ENCODE results near the gene IRF1. TPM values are rescaled to one million over a fixed set of nuclear protein-coding genes. Genes with fewer than 3 reads are reported as not detected.

Gene IRF1
- total RNA-seq, 2 donors from 2014 or later, result 10.1 to 15.8 TPM

DNA sequence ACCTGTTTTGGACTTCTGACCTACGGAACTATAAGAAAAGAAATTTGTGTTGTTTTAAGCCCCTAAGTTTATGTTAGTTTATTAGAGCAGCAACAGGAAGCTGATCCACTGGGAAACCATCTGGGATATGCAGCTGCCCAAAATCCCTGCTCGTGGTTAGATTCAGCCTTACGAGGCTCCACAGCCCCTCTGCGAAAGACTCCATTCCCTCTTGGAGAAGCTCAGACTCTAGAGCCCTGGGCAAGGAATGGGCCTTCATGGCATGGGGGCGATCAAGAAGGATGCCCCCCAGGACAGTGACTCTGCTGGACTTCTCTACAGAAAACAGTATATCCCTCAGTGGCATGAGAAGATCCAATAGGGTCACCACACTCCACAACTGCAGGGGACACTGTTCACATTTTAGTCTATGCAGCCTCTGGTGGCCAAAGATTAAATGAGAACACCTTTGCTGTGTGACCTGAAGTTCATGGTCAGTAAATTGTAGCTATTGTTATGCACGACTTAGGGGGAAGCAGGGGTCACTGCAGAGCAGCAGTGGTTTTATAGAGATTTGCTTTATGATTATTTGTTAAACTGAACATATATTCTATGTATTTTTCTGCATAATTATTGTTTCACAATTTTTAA is 21.1 kb downstream of the IRF1 start:
- H3K4me1 ChIP-seq, result peaks cover 0 to 47% of the 10 kb centered on the region in 2 donors
- no peaks in the 10 kb centered on the region for H3K9me3 ChIP-seq
- H3K27me3 ChIP-seq, result no peaks in the 10 kb centered on the region
- TF ChIP-seq, protein P1, sequence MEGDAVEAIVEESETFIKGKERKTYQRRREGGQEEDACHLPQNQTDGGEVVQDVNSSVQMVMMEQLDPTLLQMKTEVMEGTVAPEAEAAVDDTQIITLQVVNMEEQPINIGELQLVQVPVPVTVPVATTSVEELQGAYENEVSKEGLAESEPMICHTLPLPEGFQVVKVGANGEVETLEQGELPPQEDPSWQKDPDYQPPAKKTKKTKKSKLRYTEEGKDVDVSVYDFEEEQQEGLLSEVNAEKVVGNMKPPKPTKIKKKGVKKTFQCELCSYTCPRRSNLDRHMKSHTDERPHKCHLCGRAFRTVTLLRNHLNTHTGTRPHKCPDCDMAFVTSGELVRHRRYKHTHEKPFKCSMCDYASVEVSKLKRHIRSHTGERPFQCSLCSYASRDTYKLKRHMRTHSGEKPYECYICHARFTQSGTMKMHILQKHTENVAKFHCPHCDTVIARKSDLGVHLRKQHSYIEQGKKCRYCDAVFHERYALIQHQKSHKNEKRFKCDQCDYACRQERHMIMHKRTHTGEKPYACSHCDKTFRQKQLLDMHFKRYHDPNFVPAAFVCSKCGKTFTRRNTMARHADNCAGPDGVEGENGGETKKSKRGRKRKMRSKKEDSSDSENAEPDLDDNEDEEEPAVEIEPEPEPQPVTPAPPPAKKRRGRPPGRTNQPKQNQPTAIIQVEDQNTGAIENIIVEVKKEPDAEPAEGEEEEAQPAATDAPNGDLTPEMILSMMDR (IDR thresholded peaks at IDR 0.05), result no peak
- H3K27ac ChIP-seq, result no peak overlapping the region
- H3K4me3 ChIP-seq, result no peak overlapping the region
- no peak for DNase-seq (ENCODE audit: low spot score)
- no peaks in the 10 kb centered on the region for H3K36me3 ChIP-seq

DNA sequence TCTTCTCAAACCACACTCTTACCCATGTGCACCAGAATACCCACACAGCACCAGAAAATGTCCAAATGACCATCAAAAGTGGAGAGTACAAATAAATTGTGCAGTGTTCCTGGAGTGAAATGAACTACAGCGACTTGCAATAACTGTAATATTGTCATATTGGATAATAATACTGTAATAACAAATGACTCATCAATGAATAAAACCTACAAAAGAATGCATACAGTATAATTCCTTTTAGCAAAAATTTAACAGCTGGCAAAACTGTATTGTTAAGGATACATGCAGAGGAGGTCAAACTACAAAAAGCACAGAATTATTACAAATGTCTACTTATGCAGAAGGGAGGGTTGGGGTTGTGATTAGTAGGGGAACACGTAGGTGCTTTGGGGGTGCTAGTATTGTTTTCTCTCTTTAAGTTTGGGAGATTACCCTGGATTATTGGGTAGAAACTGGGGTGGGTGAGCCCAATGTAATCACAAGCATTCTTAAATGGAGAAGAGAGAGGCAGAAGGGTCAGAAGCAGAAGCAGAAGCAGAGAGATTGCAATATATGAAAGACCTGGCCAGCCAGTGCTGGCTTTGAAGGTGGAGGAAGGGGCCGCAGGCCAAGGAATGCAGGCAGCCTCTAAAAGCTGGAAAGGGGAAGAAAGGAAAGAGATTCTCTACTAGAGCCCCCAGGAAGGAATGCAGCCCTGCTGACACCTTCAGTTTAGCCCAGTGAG is 21.8 kb downstream of the IRF1 start:
- Histone ChIP-seq H3K27me3 (no peaks in the 10 kb centered on the region), H3K9me3 (no peaks in the 10 kb centered on the region), H3K4me3 (no peak overlapping the region), H3K36me3 (no peaks in the 10 kb centered on the region), H3K27ac (no peak overlapping the region), H3K4me1 (peaks cover 0 to 53% of the 10 kb centered on the region in 2 donors)
- DNase-seq (ENCODE audit: low spot score), result no peak
- TF ChIP-seq, protein P1 (IDR thresholded peaks at IDR 0.05), result no peak

DNA sequence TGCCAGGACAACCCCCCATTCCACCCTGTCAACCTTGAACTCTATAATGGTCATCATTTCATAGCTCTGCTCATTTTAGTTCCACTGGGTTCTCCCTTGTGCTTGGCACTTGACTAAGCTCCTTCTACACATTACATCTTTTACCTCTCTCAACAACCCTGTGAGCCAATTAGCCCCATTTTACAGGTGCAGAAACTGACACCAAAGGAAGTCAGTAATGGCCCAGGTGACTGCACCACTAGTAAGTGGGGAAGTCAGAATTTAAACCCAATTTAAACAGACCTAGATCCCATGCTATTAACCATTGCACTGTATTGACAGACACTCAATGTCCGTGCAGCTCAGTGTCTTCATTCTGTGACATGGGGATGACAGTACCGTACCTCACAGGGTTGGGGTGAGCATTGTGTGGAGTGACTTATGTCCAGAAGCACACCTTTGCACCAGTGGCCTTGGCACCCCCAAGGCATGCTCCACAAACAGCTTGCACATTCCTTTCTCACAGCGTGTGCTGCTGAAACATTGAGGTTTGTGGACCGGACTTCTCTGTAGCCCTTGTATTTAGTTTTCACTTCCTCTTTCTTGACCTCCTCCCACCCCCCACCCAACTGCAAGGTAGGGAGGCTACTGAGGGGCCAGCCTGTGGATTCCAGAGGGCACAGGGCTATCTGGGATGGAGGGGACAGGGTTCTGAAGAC is 23.1 kb downstream of the IRF1 start:
- H3K27me3 ChIP-seq, result no peaks in the 10 kb centered on the region
- H3K27ac ChIP-seq, result peak overlapping the region in 1 of 2 donors; percentile 12
- H3K4me3 ChIP-seq, result no peak overlapping the region
- H3K4me1 ChIP-seq, result peaks cover 0 to 63% of the 10 kb centered on the region in 2 donors
- H3K9me3 ChIP-seq, result no peaks in the 10 kb centered on the region
- TF ChIP-seq, protein P1 (IDR thresholded peaks at IDR 0.05), result no peak
- H3K36me3 ChIP-seq, result no peaks in the 10 kb centered on the region
- no peak for DNase-seq (ENCODE audit: low spot score)

DNA sequence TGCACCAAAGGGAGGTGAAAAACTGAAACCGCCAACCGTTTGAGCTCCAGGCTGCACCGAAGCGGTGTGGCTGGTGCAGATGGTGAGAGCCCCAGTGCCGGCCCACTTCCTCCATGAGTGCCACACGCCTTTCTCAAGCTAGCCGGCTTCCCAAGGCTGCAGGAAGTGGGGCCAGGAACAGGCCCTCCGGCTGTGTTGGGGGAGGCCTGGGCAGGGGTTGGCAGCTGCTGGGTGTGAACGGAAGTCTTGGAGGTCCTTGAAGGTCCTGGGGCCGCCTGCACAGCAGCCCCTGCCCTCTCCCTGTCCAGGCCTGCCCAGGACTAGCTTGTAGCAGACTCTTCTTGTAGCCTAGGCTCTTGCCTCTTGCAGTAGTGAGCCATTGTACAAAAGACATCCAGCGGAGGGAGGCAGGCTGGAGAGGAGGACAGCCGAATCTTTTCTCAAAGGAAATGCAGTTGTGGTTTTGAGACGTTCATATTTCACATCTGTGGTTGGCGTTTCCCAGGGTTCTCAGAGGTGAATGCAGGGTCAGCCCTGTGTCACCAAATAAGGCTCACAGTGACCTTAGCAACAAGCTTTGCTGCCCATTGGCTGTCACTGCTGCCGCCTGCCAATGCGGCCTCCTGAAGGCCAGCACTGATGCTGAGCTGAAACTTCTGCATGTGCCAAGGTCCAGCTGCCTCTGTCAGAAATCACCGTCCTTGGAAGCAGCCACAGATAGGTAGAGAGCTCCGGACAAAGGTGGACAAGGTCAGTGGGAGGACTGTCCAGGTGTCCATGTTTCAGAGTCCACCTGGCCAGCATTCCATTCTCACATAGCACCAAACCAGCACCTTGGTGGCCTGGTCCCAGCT is 23.9 kb downstream of the IRF1 start:
- H3K27me3 ChIP-seq, result no peaks in the 10 kb centered on the region
- peak overlapping the region in 1 of 2 donors; percentile 12 for H3K27ac ChIP-seq
- peaks cover 0 to 63% of the 10 kb centered on the region in 2 donors for H3K4me1 ChIP-seq
- H3K9me3 ChIP-seq, result no peaks in the 10 kb centered on the region
- no peak for DNase-seq (ENCODE audit: low spot score)
- H3K36me3 ChIP-seq, result no peaks in the 10 kb centered on the region
- H3K4me3 ChIP-seq, result no peak overlapping the region
- TF ChIP-seq, protein P1 (IDR thresholded peaks at IDR 0.05), result no peak

DNA sequence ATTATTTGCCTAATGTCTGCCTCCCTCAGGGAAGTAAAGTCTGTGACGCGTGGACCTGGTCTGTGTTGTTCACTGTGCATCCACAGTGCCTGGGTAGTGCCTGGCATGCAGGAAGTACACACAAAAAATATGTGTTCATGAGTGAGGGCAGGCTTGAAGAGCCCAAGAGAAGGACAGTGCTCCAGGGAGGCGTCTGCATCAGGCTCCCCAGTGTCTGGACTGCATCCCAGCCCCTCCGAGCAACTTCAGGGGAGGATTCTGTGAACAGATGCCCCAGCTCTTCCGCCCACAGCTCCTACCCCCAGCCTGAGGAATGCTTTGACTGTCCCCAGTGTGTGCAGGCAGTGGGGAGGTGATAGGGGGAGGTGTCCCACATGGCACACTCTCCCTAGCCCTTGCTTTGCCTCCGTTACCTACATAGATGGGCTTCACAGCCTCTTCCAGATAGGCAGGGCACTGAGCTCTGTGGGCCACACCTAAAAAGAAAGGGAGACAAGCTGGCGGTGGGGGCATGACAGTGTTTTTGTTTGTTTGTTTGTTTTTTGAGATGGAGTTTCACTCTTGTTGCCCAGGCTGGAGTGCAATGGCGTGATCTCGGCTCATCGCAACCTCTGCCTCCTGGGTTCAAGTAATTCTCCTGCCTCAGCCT is 25.4 kb downstream of the IRF1 start:
- H3K27ac ChIP-seq, result no peak overlapping the region
- TF ChIP-seq, protein P1 (IDR thresholded peaks at IDR 0.05), result no peak

More for the DNA sequence above, 25.4 kb downstream of the IRF1 start:
- H3K4me1 ChIP-seq, result peaks cover 0 to 56% of the 10 kb centered on the region in 2 donors
- no peak overlapping the region for H3K4me3 ChIP-seq
- no peaks in the 10 kb centered on the region for H3K9me3 ChIP-seq
- no peak for DNase-seq (ENCODE audit: low spot score)
- no peaks in the 10 kb centered on the region for H3K36me3 ChIP-seq
- no peaks in the 10 kb centered on the region for H3K27me3 ChIP-seq

Measured in right atrium auricular region (tissue), 2 donors.